Measurements from ENCODE around the gene TMEM143.
A peak's percentile ranks its signal among the peaks of the same experiment; 100 is the strongest.
"Not testable (repeated sequence)": the region's sequence is repeated elsewhere in the genome, so short reads cannot be mapped to it uniquely, and the experiment has no call there.

TMEM143 gene

DNA sequence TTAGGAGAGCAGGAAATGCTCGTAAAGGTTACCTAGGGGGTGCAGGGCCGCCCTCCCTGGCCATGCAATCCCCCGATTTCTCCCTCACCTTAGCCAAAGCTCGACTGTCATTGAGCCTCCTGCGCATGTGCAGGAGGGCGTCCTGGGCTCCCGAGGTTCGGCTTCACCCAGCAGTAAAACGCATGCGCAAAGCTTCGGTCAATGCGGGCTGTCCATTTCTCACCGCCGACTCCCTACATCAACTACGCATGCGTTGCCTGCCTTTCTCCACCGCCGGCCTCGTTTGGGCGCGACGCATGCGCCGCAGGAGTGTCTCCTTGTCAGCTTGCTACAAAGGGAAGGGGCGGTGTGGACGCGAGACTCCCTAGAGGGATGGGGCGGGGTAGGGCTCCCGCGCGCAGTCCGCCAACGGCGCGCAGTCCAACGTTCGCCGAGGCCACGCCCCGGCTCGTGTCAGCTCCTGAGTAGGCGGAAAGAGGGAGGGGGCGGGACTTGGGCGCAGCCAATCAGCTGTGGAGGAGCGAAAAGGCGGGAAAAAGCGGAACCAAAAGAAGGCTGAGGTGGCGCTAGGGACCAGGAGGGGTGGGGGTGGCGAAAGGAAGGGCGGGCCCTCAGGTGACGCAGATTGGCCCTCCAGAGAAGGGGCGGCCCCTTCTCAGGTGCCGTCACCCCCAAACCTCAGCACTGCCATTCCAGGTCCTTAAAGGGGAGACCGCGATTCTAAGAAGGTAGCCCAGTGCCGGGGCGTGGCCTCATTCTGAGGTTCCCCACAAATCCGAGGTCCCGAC lies at the start of gene TMEM143, which contains the start of gene SYNGR4:
Gene TMEM143 (minus strand): TSS at position 131 of the 788 bp plus-strand sequence. CDS start 20 bp downstream, at position 111.
Gene SYNGR4 (plus strand): TSS at position 558 of the 788 bp plus-strand sequence. CDS start 1,476 bp downstream, outside the sequence.
- peak; percentile 100 for DNase-seq

GRCh38 chr19:48405850-48406249 lies 42.1 kb upstream of the TMEM143 start:
- DNase-seq = no peak

DNA sequence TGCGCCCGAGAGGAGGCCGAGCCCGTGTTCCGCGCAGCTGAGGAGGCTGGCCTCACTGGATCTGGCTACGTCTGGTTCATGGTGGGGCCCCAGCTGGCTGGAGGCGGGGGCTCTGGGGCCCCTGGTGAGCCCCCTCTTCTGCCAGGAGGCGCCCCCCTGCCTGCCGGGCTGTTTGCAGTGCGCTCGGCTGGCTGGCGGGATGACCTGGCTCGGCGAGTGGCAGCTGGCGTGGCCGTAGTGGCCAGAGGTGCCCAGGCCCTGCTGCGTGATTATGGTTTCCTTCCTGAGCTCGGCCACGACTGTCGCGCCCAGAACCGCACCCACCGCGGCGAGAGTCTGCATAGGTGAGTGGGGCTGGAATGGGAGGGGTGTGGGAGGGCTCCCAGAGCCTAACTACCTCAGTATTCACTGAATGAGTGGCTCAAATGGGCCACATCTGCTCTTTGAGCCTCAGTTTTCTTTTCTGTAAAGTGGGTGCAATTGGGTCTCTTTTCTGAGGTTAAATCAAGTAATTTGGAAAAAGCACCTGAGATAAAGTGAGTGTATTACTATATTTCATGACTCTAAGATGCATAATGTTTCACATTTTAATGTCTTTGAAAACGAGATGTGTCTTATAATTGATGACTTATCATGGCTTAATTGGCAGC lies 41.4 kb upstream of the TMEM143 start:
- no peak for DNase-seq

GRCh38 chr19:48403606-48404005 lies 39.9 kb upstream of the TMEM143 start:
- peak; percentile 85 for DNase-seq

DNA sequence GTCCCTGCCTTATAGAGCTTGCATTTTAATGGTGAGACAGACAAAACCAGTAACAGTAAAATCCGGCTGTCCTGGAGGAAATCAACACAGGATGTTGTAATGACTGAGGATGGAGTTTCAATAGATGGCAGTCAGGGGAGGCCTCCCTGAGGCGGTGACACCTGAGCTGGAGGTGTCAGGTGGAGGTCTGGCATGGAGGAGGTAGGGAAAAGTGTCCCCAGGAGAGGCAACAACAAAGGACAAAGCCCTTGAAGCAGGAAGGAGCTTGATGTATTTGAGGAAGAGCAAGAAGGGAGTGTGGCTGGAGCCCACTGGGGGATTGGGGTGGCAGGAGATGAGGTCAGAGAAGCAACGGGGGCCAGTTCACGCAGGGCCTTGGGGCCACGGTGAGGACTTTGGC lies 37.5 kb upstream of the TMEM143 start:
- DNase-seq = no peak

DNA sequence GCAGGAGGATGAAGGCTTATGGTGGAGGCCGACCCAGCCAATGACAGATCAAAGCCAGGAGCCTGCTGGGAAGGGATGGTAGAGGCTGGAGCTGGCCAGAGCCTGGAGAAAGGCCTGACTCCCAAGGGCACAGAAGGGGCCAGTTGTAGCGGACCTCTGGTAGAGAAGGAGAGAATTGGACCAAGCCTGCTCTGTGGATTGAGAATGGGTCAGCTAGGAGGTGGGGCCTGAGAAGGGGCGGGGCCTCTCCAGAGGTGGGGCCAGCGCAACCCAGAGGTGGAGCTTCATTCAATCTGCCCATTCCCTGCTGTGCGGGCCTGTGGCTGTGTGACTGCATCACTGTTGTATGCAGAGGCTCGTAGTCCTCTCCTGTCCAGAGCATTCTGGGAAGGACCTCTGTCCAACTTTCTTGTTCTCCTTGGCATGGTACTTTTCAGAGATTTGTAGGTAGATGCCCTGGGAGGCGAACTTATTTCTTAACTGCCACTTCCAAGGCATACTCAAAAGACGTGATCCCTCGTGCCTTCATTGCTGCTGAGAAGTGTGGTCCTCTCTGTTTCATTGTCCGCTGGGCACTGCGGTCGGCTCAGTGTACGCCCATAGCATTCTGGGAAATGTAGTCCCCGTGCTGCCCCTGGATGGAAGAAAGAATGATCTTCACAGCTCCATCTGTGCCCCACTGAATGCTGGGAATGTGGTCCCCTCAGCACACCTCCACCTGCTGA lies 36.4 kb upstream of the TMEM143 start:
- DNase-seq = peak; percentile 80

DNA sequence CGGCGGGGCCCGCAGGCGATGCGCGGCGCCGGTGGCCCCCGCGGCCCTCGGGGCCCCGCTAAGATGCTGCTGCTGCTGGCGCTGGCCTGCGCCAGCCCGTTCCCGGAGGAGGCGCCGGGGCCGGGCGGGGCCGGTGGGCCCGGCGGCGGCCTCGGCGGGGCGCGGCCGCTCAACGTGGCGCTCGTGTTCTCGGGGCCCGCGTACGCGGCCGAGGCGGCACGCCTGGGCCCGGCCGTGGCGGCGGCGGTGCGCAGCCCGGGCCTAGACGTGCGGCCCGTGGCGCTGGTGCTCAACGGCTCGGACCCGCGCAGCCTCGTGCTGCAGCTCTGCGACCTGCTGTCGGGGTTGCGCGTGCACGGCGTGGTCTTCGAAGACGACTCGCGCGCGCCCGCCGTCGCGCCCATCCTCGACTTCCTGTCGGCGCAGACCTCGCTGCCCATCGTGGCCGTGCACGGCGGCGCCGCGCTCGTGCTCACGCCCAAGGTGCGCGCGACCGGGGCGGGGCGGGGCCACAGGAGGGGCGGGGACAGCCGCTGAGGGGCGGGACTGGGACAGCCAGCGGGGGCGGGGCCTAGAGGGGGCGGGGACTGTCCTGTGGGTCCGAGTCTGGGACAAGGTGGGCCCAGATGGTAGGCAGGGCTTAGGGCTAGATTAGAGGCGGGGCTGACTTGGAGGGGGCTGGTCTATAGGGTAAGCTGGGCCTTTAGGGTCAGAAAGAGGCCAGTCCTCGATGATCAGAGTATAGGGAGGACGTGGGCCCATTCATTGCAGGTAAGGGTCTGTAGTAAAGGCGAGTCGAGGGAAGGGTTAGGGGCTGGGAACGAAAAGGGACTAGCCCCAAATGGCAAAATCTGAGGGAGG lies 34.9 kb upstream of the TMEM143 start:
- peak; percentile 87 for DNase-seq

DNA sequence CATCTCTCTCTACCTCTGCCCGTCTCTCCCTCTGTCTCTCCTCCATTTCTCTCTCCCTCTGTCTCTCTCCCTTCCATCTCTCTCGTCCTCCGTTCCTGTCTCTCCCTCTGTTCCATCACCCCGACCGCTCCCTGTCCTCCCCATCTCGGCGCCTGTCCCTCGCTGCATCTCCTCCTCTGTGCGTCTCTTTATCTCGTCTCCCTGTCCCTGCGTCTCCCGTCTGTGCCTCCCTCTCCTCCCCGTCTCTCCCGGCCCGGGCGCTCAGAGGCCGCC lies 34.3 kb upstream of the TMEM143 start:
- DNase-seq = peak; percentile 55

DNA sequence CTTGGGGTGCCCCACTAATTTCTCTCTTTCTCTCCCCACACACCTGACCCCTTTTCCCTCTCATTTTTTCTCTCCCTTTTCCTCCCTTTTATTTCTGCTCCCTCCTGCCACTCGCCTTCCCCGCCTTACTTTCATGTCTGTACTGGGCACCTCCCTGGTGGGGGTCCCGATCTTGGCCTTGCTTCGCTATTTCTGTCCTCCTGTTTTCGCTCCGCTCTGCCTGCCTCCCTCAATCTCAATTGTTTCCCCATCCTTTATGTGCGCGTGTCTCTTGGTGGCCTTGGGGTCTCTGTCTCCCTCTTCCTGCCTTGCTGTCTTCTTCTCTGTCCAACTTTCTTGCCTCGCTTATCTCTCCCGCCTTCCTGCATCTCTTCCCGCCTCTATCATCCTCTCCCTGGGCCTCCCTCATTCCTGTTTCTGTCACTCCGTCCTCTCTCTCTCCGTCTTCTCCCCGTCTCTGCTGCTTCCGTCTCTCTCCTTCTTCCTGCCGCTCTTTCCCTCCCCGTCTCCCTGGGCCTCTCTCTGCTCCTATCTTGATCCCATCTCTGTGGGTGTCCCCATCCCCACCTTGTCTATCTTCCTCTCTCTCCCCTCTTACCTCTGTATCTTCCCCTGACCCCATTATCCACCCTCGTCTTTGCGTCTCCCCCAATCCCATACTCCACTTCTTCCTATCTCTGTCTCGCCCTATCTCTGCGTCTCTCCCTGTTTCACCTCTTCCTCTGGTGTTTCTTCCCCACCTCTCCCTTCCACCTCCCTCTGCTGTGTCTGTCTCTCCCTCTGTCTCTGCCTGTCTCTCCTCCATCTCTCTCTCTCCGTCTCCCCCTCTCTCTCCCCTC lies 33.7 kb upstream of the TMEM143 start:
- DNase-seq = no peak

DNA sequence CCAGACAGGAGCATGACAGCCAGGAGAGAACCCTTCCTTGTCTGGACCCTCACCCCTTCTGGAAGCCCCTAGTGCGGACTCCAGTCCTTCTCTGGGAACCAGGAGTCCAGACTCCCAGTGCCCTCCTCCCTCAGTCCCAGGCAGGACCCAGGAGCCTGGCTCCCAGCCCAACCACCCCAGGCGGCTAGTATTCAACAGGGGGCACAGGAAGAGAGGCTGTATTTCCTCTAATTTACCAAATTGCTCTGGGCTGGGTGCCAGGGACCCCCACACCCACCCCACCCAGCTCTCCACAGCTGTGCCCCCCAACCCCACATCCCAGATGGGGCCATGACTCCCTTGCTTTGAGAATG lies 33.1 kb upstream of the TMEM143 start:
- DNase-seq = no peak

GRCh38 chr19:48396016-48396823 lies 32.5 kb upstream of the TMEM143 start:
- peak; percentile 60 for DNase-seq

DNA sequence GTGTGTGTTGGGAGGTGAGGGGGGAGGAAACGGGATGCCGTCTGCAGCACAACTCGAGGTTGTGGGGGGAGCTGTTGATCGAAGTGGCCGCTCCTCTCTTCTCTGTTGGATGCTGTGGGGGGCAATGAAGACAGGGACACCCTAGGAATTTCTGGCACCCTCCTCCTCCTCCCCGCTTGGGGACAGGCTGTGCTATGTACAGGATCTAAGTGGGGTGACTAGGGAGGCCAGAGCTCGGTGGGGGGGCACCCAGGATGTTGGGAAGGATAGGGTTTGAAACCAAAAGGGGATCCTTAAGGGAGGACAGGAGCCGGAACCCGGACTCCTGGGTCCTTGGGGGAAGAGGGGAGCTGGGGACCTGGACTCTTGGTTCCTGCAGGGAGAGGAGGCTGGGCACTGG lies 31.8 kb upstream of the TMEM143 start:
- no peak for DNase-seq

DNA sequence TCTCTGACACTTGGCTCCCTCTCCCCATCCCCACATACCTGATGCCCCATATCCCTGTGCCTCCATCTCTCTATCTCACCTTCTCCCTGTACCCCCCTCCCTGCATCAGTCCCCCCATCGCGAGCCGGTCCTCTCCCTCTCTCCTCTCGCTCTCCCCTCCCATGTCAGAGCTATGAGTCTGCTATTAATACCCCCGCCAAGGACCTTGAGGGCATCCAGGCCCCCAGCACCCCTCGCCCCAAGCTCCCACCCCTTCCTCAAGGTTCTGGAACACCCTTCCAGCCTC lies 31.4 kb upstream of the TMEM143 start:
- DNase-seq = no peak

GRCh38 chr19:48394331-48395169 lies 30.8 kb upstream of the TMEM143 start:
- DNase-seq = peak; percentile 33

DNA sequence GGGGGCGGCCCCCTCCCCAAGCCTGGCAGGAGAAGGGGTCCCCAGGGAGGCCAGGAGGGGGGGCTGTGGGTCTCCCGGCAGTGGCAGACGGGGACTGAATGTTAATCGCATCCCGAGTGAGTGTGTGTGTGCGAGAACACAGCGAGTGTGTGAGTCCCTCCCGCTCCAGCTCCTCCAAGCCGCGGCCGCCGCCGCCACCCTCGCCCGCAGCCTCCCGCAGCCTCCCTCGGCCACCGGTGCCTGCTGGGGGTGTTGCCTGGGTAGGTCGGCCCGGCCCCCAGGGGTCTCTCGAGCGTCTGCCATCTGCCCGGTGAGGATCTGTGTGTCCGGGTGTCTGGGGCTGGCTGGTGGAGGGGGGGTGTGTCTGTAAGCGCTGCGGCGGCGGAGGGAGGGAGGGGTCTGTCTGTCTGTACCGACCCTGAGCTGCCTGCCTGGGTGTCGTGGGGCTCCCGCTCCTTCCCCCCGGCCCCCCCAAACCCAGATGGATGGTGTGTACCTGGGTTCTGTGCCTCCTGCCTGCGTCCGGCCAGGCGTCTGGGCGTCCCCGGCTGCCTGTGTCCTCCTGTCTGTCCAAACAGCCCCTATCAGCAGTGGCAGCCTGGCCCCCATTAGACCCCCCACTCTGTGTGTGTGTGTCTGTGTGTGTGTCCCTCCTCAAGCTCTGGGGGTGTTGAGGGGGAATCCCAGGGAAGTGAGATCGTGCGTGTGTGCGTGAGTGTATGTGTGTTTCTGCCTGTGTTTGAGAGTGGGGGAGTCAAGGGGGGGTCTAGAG lies 30.0 kb upstream of the TMEM143 start, which contains the start of gene GRIN2D:
Gene GRIN2D (plus strand): TSS at position 110 of the 772 bp plus-strand sequence. CDS start 4,725 bp downstream, outside the sequence.
- DNase-seq = peak; percentile 80

- no peak for DNase-seq
Observed at GRCh38 chr19:48392860-48393558, 29.3 kb upstream of the TMEM143 start.

- not testable (repeated sequence) for DNase-seq
Observed at GRCh38 chr19:48392006-48392344, 28.2 kb upstream of the TMEM143 start.

- peak; percentile 94 for DNase-seq
Observed at GRCh38 chr19:48391100-48392005, 27.6 kb upstream of the TMEM143 start, which contains the start of gene KDELR1. Gene KDELR1, minus strand, starts transcription at chr19:48391551. Its CDS starts 193 bp downstream, at chr19:48391358.
